Progenitor cell of endocrine pancreas (in vitro differentiated cells): ENCODE data around the gene COPZ2. TPM values are rescaled to one million over a fixed set of nuclear protein-coding genes. Genes with fewer than 3 reads are reported as not detected.
"Not testable (repeated sequence)": the region's sequence is repeated elsewhere in the genome, so short reads cannot be mapped to it uniquely, and the experiment has no call there.

ENCODE experiments used
- DNase-seq: peaks from one replicate; pipeline ENCODE4 v3.0.0; 2021; ENCODE audit warnings: low spot score; ENCODE audit not compliant: unreplicated experiment
- H3K27ac Mint-ChIP-seq: 2 replicates; pipeline ENCODE4 v1.8.0; 2021; ENCODE audit warnings: mild to moderate bottlenecking, moderate library complexity, mixed read lengths
- H3K27me3 Mint-ChIP-seq: 2 replicates; pipeline ENCODE4 v1.8.0; 2021; ENCODE audit warnings: mixed read lengths
- H3K36me3 Mint-ChIP-seq: 2 replicates; pipeline ENCODE4 v1.8.0; 2022; ENCODE audit warnings: mixed read lengths; ENCODE audit not compliant: insufficient read depth
- H3K4me1 Mint-ChIP-seq: 2 replicates; pipeline ENCODE4 v1.8.0; 2021; ENCODE audit warnings: low read depth, mixed read lengths
- H3K4me3 Mint-ChIP-seq: 2 replicates; pipeline ENCODE4 v1.8.0; 2021; ENCODE audit warnings: low read depth, mild to moderate bottlenecking, moderate library complexity, mixed read lengths
- H3K9me3 Mint-ChIP-seq: 2 replicates; pipeline ENCODE4 v1.8.0; 2021; ENCODE audit warnings: low read depth, mixed read lengths
- total RNA-seq: library from RNA; stranded (reverse); gene quantifications from 2 replicates; pipeline ENCODE4 v1.2.1, GENCODE V29; 2021
- TF ChIP-seq, protein P1 (sequence below): fragments of 200-600 bp; sonication (generic); IDR thresholded peaks from one replicate; pipeline ENCODE4 v1.5.0; 2021; ENCODE audit warnings: antibody characterized with exemption, mild to moderate bottlenecking; ENCODE audit not compliant: unreplicated experiment

Gene COPZ2
- total RNA-seq, 1 donor from 2014 or later, result not detected

DNA sequence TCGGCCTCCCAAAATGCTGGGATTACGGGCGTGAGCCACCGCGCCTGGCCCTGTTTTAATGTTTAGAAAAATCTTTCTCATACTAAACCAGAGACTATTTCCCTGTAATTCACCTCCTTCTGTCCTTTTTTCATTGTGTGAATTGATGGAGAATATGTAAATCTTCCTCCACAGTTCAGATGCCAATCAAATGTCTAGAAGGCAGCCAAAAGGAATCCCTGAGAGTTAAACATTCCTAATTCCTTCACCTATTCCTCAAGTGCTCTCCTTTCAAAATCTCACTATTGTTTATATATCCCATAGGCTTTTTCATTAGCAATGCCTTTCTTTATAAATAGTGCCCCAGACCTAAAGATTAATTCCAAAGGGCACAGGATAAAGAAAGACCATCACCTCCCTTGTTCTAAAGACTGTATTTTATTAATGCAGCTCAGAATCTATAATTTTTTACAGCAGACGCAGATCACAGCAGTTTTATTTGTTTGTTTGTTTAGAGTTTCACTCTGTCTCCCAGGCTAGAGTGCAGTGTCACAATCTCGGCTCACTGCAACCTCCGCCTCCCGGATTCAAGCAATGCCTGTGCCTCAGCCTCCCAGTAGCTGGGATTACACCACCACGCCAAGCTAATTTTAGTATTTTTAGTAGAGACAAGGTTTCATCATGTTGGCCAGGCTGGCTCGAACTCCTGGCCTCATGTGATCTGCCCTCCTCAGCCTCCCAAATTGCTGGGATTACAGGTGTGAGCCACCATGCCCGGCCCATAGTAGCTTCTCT lies 30.5 kb downstream of the COPZ2 start:
- Mint-ChIP-seq H3K27me3 (peaks cover 10% of the 10 kb centered on the region), H3K27ac (no peak overlapping the region), H3K4me3 (no peak overlapping the region), H3K36me3 (no peaks in the 10 kb centered on the region), H3K4me1 (peaks cover 42% of the 10 kb centered on the region), H3K9me3 (no peaks in the 10 kb centered on the region)
- DNase-seq, result no peak
- TF ChIP-seq, protein P1, sequence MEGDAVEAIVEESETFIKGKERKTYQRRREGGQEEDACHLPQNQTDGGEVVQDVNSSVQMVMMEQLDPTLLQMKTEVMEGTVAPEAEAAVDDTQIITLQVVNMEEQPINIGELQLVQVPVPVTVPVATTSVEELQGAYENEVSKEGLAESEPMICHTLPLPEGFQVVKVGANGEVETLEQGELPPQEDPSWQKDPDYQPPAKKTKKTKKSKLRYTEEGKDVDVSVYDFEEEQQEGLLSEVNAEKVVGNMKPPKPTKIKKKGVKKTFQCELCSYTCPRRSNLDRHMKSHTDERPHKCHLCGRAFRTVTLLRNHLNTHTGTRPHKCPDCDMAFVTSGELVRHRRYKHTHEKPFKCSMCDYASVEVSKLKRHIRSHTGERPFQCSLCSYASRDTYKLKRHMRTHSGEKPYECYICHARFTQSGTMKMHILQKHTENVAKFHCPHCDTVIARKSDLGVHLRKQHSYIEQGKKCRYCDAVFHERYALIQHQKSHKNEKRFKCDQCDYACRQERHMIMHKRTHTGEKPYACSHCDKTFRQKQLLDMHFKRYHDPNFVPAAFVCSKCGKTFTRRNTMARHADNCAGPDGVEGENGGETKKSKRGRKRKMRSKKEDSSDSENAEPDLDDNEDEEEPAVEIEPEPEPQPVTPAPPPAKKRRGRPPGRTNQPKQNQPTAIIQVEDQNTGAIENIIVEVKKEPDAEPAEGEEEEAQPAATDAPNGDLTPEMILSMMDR, result no peak

DNA sequence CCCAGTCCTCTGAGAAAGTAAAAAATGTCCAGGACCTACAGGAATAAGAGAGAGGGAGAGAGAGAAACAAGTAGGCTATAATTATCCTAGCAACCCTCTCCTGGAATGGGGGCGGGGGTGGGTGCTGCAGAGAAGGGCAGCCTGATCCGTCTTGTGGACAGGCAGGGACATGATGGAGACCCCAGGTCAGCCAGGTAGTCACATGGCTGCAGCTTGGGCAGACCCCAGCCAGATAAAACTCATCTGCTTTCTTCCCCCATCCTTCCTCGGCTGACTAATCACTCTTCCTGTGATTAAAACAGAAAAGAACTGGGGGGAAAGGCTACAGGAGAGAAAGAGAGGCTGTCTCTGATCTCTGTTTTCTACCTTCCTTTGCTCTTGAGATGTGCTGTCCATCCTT lies 32.6 kb downstream of the COPZ2 start:
- Mint-ChIP-seq H3K36me3 (no peaks in the 10 kb centered on the region), H3K9me3 (no peaks in the 10 kb centered on the region), H3K27me3 (peaks cover 6% of the 10 kb centered on the region), H3K4me1 (peaks cover 39% of the 10 kb centered on the region), H3K4me3 (no peak overlapping the region), H3K27ac (no peak overlapping the region)
- DNase-seq, result no peak
- TF ChIP-seq, protein P1, result no peak

DNA sequence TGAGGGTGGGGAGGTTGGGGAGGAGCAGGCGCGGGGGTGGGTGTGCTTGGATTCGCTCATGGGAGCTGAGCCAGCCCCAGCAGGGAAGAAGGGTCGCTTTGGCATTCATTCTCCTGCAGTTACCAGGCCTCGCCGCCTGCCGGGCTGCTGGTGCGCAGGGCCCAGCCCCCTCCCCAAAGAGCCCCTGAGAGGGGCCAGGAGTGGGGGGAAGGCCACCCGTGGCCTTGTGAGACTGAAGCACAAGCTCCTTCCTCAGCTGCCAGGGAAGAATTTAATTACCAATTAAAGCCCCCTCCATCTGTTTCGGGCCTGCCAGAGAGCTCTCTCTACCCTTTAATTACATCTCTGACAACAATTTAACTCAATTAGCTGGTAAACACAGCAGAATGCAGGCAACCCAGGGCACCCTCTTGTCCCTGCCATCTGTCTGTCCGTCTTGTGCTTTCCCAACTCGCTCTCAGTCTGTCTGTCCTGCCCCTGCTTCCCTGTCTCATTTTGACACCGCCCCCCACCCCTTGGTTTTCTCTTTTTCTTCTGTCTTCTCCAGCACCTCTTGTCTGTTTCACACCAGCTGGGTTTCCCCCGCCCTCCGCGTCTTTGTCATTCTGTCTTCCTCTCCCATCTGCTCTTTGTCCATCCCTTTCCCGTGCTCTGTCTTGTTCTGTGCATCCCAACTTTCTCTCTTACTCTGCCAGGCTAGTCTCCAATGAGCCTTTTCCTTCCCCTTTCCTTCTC lies 34.0 kb downstream of the COPZ2 start:
- Mint-ChIP-seq H3K4me1 (peaks cover 42% of the 10 kb centered on the region), H3K27ac (peak overlapping the region; percentile 62), H3K36me3 (no peaks in the 10 kb centered on the region), H3K27me3 (peaks cover 6% of the 10 kb centered on the region), H3K4me3 (no peak overlapping the region), H3K9me3 (no peaks in the 10 kb centered on the region)
- TF ChIP-seq, protein P1, result peak; percentile 31
- no peak for DNase-seq

DNA sequence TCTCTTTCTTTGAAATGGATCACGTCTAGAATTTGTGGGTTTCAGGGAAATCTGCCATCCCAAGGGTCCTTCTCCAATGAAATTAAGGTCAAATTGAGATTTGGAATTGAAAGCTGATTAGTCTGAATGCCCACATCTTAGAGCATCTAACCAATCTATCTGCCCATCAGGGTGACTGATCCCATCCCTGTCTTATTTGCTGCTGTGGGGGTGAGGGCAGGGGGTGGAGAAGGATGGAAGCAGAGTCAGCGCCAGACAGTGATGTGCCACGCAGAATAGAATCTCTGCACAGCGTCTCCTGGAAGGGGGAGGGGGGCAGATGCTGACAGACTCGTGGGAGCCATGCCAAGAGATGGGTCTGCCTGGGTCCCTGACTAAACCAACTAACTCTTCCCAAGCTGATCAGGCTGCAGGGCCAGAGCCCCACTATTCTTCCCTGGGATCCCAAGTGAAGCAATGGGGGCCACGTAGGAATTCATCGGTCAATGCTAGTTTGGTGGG lies 34.6 kb downstream of the COPZ2 start:
- Mint-ChIP-seq H3K4me1 (peaks cover 40% of the 10 kb centered on the region), H3K4me3 (no peak overlapping the region), H3K27me3 (peaks cover 6% of the 10 kb centered on the region), H3K9me3 (no peaks in the 10 kb centered on the region), H3K36me3 (no peaks in the 10 kb centered on the region), H3K27ac (peak overlapping the region; percentile 78)
- TF ChIP-seq, protein P1, result no peak
- DNase-seq, result no peak

DNA sequence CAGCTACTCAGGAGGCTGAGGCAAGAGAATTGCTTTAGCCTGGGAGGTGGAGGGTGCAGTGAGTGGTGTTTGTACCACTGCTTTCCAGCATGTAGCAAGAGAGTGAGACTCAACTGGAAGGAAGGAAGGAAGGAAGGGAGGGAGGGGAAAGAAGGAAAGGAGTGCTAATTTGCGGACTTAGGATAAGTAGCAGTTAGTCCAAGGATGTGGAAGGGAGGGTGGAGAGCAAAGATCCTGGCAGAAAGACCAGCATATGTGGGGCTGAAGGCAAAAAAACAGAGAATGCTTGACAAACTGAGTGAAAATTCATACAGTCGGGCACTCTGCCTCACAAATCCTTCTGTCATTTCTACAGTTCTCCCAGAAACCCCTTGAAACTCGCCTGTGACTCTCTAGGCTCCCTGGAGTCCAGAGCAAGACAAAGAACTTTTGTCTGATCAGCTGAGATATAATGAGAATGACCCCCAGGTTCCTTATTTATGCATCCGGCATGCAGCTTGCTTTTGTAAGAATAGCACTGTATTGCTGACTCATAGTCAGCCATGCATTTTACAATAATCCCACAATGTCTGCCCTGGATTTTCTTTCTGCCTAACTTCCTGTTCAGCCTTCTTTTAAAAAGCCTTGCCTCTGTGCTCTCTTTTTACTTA lies 35.2 kb downstream of the COPZ2 start:
- H3K4me1 Mint-ChIP-seq, result peaks cover 44% of the 10 kb centered on the region
- peaks cover 6% of the 10 kb centered on the region for H3K27me3 Mint-ChIP-seq
- H3K27ac Mint-ChIP-seq, result peak overlapping the region; percentile 78
- no peak overlapping the region for H3K4me3 Mint-ChIP-seq
- no peaks in the 10 kb centered on the region for H3K9me3 Mint-ChIP-seq
- H3K36me3 Mint-ChIP-seq, result no peaks in the 10 kb centered on the region
- TF ChIP-seq, protein P1, result no peak
- DNase-seq, result no peak

DNA sequence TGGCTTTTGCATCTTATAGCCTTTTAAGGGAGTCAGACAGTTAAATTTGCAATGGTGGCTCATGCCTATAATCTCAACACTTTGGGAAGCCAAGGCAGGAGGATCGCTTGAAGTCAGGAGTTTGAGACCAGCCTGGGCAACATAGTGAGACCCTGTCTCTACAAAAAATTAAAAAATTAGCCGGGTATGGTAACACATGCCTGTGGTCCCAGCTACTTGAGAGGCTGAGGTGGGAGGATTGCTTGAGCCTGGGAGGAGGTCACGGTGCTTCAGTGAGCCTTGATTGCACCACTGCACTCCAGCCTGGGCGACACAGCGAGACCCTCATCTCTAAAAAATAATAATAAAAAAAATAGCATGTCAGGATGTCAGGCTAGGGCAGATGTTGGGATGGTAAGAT lies 35.9 kb downstream of the COPZ2 start:
- H3K36me3 Mint-ChIP-seq, H3K27ac Mint-ChIP-seq, H3K9me3 Mint-ChIP-seq, DNase-seq, H3K4me3 Mint-ChIP-seq, H3K27me3 Mint-ChIP-seq: not testable (repeated sequence)
- H3K4me1 Mint-ChIP-seq, result peaks cover 40% of the 10 kb centered on the region
